DMS 273 (cell line): ENCODE results near the gene CENPN.
A peak's percentile ranks its signal among the peaks of the same experiment; 100 is the strongest.

Experiments
- DNase-seq: peaks from one replicate; lab custom pipeline; 2025; ENCODE audit not compliant: unreplicated experiment; lab: John Stamatoyannopoulos, UW

The CENPN gene

GRCh38 chr16:80990978-80991377, 16.0 kb upstream of the CENPN start:
- DNase-seq = no peak

DNA sequence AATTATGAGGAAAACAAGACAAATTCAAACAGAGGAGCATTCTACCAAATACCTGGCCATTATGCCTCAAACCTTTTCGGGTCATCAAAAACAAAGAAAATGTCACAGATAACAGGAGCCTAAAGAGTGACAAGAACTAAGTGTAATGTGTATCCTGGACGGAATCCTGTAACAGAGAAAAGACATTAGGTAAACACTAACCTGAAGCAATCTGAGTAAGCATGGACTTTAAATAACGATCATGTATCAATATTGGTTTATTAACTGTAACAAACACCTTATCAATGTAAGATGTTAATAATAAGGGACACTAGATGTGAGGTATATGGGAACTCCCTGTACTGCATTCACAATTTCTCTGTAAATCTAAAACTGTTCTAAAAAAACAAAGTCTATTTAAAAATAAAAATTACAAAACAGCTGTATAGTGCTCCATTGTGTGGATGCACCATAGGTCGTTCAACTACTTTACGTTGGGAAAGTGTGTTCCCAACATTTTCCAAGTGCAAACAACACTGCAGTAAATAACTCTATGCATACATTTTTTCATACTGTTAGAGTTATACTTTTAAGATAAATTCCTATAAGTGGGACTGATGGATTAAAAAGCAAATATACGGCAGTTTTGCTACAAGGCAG, 15.1 kb upstream of the CENPN start:
- no peak for DNase-seq

DNA sequence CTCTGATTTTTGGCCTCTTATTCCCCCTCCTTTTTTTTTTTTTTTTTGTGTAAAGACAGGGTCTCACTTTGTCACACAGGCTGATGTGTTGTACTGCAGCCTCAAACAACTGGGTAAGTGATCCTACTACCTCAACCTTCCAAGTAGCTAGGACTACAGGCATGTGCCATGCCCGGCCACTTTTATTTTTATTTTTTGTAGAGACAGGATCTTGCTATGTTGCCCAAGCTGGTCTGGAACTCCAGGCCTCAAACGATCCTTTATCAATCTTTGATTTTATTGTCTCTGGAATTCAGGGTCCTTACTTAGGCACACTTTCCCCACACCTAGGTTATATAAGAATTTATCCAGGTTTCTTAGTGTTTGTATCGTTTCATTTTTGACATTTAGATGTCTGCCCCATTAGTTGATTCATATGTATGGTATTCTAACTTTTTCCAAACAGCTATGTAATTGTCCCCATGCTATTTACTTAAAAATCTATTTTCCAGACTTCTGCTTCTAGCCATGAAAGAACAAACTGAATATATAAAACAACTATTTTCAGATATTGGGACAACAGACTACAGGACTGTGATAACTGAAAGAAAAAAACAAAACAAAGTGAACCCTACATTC, 14.2 kb upstream of the CENPN start:
- no peak for DNase-seq

GRCh38 chr16:80993307-80993706, 13.7 kb upstream of the CENPN start:
- no peak for DNase-seq

DNA sequence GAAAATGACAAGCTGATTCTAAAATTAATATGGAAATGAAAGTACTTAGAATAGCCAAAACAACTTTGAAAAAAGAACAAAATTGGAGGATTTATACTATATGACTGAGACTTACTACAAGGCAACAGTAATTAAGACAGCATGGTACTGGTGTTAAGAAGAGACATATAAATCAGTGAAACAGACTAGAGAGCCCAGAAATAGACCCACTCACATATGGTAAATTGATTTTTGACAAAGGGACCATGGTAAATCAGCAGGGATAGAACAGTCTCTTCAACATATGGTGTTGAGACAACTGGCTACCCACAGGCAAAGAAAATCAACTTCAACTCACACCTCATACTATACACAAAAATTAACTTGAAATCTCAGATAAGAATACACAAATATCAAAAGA, 13.2 kb upstream of the CENPN start:
- DNase-seq = peak; percentile 18

DNA sequence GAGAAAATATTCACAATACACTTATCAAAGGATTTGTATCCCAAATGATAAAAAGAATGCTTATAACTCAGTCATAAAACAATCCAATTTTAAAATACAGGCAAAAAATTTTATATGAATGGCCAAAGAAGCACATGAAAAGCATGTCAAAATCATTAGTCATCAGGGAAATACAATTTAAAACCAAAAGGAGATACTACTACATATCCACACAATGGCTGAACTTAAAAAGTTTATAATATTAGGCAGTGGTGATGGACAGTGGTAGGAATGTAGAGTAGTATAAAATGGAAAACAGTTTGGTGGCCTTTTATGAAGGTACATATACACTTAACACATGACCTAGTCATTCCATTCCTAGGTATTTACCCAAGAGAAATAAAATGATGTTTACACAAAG, 12.6 kb upstream of the CENPN start:
- DNase-seq = no peak

DNA sequence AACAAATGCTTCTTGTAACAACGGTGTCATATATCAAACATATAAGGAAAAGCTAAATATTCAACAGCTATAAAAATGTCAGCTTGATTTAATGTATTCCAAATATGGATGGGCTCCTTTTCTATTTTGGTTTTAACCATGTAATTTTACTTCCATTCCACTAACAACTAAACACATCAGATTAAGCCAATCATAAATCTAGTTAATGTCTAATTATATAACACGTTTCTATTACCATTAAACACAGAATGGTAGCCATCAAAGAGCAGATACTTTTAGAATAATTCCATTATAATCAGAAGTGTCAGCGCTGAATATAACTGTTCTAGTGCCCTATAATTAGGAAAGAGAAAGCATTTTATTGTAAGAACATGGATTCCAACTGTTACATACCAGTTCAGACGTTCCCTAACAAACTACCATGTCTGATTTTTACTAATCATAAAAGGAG, 10.3 kb upstream of the CENPN start:
- peak; percentile 5 for DNase-seq

DNA sequence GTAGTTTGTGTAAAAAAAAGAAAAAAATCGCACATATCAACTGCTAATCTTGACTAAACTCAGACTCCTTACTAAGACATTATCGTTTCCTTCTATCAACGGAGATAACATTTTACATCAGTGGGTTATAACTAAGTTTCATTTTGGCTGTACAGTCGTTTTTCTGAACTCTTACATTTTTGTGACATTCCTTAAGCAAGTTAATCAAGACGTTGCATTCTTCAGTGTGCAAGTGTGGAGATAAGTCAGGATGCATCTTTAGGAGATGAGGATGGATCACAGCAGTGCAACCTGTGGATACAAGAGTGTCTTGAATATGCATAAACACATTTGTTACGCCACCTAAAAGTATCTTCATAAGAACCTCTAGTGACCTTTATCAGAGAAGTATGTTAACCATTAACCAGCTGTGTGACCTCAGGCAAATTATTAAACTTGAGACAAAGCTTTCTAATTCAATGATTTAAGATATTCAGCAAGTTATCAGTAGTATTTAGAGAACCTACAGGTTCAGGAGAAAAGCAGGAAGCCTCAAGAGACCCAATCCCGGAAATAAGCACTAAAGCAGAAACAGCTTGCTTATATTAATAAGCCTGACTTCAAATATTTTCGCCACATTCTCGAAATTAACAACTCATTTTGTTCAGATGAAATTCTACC, 9.7 kb upstream of the CENPN start:
- no peak for DNase-seq

- DNase-seq = no peak
These were observed 8.9 kb upstream of the CENPN start for GRCh38 chr16:80997964-80998620.

DNA sequence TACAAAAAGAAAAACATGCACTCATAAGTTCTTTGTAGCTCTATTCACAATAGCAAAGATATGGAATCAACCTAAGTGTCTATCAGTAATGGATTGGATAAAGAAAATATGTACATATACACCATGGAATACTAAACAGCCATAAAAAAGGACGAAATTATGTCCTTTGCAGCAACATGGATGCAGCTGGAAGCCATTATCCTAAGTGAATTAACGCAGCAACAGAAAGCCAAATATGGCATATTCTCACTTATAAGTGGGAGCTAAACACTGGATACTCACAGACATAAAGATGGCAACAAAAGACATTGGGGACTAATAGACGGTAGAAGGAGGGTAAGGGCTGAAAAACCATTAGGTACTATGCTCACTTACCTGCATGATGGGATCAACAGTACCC, 6.1 kb upstream of the CENPN start:
- no peak for DNase-seq

DNA sequence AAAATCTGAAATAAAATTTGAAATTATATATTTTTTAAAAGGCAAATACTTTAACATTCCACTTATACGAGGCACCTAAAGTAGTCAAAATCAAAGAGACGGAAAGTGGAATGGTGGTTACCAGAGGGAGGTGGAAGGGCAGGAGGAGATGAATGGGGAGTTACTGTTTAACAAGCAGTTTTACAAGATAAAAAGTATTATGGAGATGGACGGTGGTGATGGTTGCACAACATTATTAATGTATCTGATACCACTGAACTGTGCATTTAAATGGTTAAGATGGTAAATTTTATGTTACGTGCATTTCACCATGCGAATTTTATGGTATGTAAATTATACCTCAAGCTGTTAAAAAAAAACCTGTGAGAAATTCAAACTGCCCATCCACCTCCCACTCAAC, 5.7 kb upstream of the CENPN start:
- DNase-seq = no peak

DNA sequence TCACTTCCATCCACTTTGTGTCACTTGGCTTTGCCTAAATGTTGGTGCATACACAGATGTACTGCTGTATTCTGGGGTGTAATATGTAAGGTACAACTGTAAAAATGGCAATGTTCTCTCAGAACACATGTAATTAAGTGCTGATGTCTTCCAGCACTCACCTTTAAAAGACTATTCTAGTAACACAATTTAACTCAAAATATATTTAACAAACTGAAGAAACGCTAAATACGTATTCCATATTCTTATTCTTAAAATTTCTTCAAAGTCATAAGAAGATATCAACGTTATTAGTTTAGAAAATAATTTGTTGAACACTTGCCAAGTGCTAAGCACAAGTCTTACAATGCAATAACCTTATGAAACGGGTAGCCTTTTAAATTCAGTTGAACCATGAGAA, 4.0 kb upstream of the CENPN start:
- no peak for DNase-seq

DNA sequence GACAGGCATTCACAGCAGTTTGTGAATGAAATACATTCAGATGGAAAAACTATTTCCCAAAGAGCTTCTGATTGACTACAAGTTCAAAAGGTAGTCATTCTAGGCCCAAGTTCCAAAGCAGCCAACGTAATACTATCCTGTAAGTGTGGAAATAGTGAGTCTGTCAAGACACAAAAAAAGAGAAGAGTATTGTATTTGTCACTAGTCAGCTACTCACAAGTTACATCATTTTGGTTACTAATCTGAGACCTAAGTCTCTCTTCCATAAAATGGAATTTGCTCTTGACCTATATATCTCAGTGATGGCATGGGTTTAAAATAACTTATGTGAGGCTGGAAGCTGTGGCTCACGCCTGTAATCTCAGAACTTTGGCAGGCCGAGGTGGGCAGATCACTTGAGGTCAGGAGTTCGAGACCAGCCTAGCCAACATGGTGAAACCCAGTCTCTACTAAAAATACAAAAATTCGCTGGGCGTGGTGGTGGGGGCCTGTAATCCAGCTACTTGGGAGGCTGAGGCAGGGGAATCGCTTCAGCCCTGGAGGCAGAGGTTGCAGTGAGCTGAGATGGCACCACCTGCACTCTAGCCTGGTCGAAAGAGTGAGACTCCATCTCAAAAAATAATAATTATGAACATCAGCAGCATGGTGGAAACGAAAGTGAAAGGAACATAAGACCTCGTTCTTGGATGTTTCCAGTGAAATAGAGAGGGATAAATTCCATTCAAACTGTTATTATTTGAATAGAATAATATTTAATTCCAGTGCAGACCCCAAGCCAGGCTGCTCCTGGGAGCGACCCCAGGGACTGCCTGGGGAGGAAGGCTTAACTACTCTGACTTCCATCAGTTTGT, 3.2 kb upstream of the CENPN start:
- no peak for DNase-seq

- peak; percentile 83 for DNase-seq
These were observed 2.2 kb upstream of the CENPN start for GRCh38 chr16:81004646-81005353.

DNA sequence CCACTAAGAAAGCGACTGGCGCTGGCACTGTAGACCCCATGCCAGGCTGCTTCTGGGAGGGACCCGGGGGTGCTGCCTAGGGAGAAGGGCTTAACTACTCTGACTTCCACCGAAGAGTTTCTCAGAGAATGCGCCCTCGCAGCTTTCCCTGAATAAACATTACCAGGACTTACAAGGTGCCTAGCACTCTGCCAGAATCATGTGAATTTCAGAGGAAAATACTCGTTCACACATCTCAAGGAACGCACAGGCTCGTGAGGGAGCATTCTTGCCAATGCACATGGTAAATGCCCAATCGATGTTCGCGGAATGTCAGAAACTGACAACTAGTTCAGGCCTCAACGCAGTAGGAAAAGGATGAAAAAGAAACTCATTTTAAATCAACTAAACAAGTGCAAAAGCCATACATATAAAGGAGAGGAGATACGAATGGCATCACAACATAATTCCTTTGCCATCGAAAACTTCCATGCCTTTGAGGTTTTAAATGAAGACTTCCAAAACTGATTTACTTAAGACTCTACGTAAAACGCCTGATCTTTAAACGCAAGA, 1.3 kb upstream of the CENPN start:
- DNase-seq = peak; percentile 41

GRCh38 chr16:81006211-81006812, 702 bp upstream of the CENPN start:
- DNase-seq = peak; percentile 81

DNA sequence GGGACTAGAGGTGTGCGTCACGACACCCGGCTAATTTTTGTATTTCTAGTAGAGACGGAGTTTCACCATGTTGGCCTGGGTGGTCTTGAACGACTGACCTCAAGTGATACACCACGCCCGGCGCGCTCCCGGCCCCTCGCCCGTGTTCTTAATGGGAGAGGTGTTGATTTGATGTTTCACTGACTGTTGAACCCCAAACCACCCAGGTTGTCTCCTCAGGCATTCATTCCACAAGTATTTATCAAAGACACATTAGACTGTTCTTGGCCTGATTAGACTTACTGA, 1.4 kb downstream of the CENPN start:
- no peak for DNase-seq

GRCh38 chr16:81012974-81013373, 6.0 kb downstream of the CENPN start:
- DNase-seq = no peak

- no peak for DNase-seq
These were observed 7.7 kb downstream of the CENPN start for GRCh38 chr16:81014672-81015071.

DNA sequence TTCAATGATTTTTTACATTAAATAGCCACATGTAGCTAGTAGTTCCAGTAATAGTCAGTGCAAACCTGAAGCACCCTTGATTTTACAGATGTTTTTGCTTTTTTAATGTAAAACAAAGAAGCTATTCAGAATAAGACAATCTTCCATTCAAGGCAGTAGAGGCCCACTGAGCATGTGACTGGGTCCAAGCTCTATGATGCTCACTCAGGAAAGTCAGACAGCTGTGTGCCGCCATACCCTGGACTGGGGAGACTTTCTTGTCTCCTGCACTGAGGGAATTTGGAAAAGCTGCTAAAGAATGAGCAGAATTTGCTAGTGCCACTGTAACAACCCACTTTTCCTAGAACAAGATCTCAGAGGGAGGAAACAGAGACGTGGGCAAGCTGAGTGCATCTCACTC, 11.5 kb downstream of the CENPN start:
- DNase-seq = no peak
